ENCODE measurements around the gene C10orf95. TPM values are rescaled to one million over a fixed set of nuclear protein-coding genes. Genes with fewer than 3 reads are reported as not detected.

The C10orf95 gene
- total RNA-seq, 6 donors from 2014 or later: 5.9 to 27.5 (median 15.1) TPM

GRCh38 chr10:102467318-102467717 lies 16.0 kb upstream of the C10orf95 start:
- H3K4me3 ChIP-seq: no peak overlapping the region
- H3K27me3 ChIP-seq: no peaks in the 10 kb centered on the region
- H3K36me3 ChIP-seq: peaks cover 0 to 15% (median 0%) of the 10 kb centered on the region in 4 donors
- peak overlapping the region; percentile 30 to 83 (median 78) for H3K27ac ChIP-seq
- ATAC-seq (ENCODE audit: low FRiP score in 2 of 2): no peak
- peaks cover 11 to 27% (median 24%) of the 10 kb centered on the region in 4 donors for H3K4me1 ChIP-seq
- 78 to 93% methylated on average over 6 of the region's 6 CpGs for WGBS, 2 donors
- DNase-seq: no peak
- TF ChIP-seq EP300 (IDR thresholded peaks at IDR 0.05): no peak
- no peaks in the 10 kb centered on the region for H3K9me3 ChIP-seq

GRCh38 chr10:102465466-102465865 lies 14.1 kb upstream of the C10orf95 start:
- no peak overlapping the region for H3K4me3 ChIP-seq
- H3K27me3 ChIP-seq: no peaks in the 10 kb centered on the region
- H3K36me3 ChIP-seq: peaks cover 0 to 2% (median 0%) of the 10 kb centered on the region in 4 donors
- no peaks in the 10 kb centered on the region for H3K9me3 ChIP-seq
- no peak for TF ChIP-seq CTCF (IDR thresholded peaks at IDR 0.05)
- no peak for TF ChIP-seq POLR2AphosphoS5 (IDR thresholded peaks at IDR 0.05)
- TF ChIP-seq POLR2A (IDR thresholded peaks at IDR 0.05): no peak
- TF ChIP-seq EP300 (IDR thresholded peaks at IDR 0.05): no peak
- WGBS, 2 donors: 69 to 72% methylated on average over 3 of the region's 3 CpGs
- no peak overlapping the region for H3K27ac ChIP-seq
- peaks cover 21 to 41% (median 39%) of the 10 kb centered on the region in 4 donors for H3K4me1 ChIP-seq
- no peak for ATAC-seq (ENCODE audit: low FRiP score in 2 of 2)
- DNase-seq: no peak

GRCh38 chr10:102463983-102464382 lies 12.6 kb upstream of the C10orf95 start:
- H3K9me3 ChIP-seq: no peaks in the 10 kb centered on the region
- WGBS, 2 donors: 85 to 90% methylated on average over 10 of the region's 10 CpGs
- no peak for TF ChIP-seq CTCF (IDR thresholded peaks at IDR 0.05)
- no peak for TF ChIP-seq POLR2AphosphoS5 (IDR thresholded peaks at IDR 0.05)
- no peak for TF ChIP-seq EP300 (IDR thresholded peaks at IDR 0.05)
- TF ChIP-seq POLR2A (IDR thresholded peaks at IDR 0.05): no peak
- peaks cover 21 to 36% (median 31%) of the 10 kb centered on the region in 4 donors for H3K4me1 ChIP-seq
- no peak overlapping the region for H3K27ac ChIP-seq
- no peaks in the 10 kb centered on the region for H3K36me3 ChIP-seq
- no peaks in the 10 kb centered on the region for H3K27me3 ChIP-seq
- no peak overlapping the region for H3K4me3 ChIP-seq
- DNase-seq (no peak), ATAC-seq (ENCODE audit: low FRiP score in 2 of 2) (no peak)

GRCh38 chr10:102462512-102463054 lies 11.2 kb upstream of the C10orf95 start:
- ATAC-seq (ENCODE audit: low FRiP score in 2 of 2) (no peak), DNase-seq (no peak)
- H3K27me3 ChIP-seq: no peaks in the 10 kb centered on the region
- H3K4me3 ChIP-seq: peak overlapping the region in 2 of 4 donors; percentile 70 to 72
- no peak for TF ChIP-seq EP300 (IDR thresholded peaks at IDR 0.05)
- no peak for TF ChIP-seq POLR2AphosphoS5 (IDR thresholded peaks at IDR 0.05)
- TF ChIP-seq POLR2A (IDR thresholded peaks at IDR 0.05): no peak
- no peak for TF ChIP-seq CTCF (IDR thresholded peaks at IDR 0.05)
- peak overlapping the region in 2 of 4 donors; percentile 63 to 83 for H3K27ac ChIP-seq
- WGBS, 2 donors: 59 to 74% methylated on average over 6 of the region's 6 CpGs
- H3K36me3 ChIP-seq: no peaks in the 10 kb centered on the region
- no peaks in the 10 kb centered on the region for H3K9me3 ChIP-seq
- peaks cover 21 to 27% (median 23%) of the 10 kb centered on the region in 4 donors for H3K4me1 ChIP-seq

GRCh38 chr10:102461187-102462054 lies 10.1 kb upstream of the C10orf95 start:
- peak; percentile 94 to 95 for ATAC-seq (ENCODE audit: low FRiP score in 2 of 2)
- Histone ChIP-seq H3K9me3 (no peaks in the 10 kb centered on the region), H3K36me3 (no peaks in the 10 kb centered on the region), H3K4me3 (peak overlapping the region; percentile 45 to 72 (median 61)), H3K27ac (peak overlapping the region; percentile 27 to 87 (median 78)), H3K27me3 (no peaks in the 10 kb centered on the region), H3K4me1 (peaks cover 21 to 32% (median 28%) of the 10 kb centered on the region in 4 donors)
- DNase-seq: peak; percentile 97 to 99
- peak in 2 of 4 donors; percentile 48 to 88 for TF ChIP-seq POLR2A (IDR thresholded peaks at IDR 0.05)
- peak; percentile 61 for TF ChIP-seq POLR2AphosphoS5 (IDR thresholded peaks at IDR 0.05)
- no peak for TF ChIP-seq CTCF (IDR thresholded peaks at IDR 0.05)
- 4 to 12% methylated on average over 20 to 53 of the region's 54 CpGs for WGBS, 2 donors
